IPS DF 6.9 (cell line): ENCODE measurements around the gene TMEM266.

ENCODE experiments used
- DNase-seq: peaks from one replicate; pipeline ENCODE4 v3.0.0-alpha.2; 2013; ENCODE audit warnings: low read depth, low spot score
- H3K27ac ChIP-seq: one replicate; pipeline ENCODE4 v1.5.1; 2013; ENCODE audit warnings: low read length, control low read depth
- H3K27me3 ChIP-seq: 2 replicates; pipeline ENCODE4 v1.6.1; 2013; ENCODE audit warnings: mild to moderate bottlenecking, low read length; ENCODE audit not compliant: control insufficient read depth, insufficient read depth
- H3K36me3 ChIP-seq: 2 replicates; pipeline ENCODE4 v1.6.1; 2013; ENCODE audit warnings: low read length; ENCODE audit not compliant: control insufficient read depth, insufficient read depth
- H3K4me1 ChIP-seq: 2 replicates; pipeline ENCODE4 v1.6.1; 2013; ENCODE audit warnings: low read length; ENCODE audit not compliant: control insufficient read depth, insufficient read depth
- H3K4me3 ChIP-seq: 2 replicates; pipeline ENCODE4 v1.5.1; 2013; ENCODE audit warnings: mild to moderate bottlenecking, low read length
- H3K9me3 ChIP-seq: 2 replicates; pipeline ENCODE4 v1.6.1; 2013; ENCODE audit warnings: low read length, inconsistent platforms; ENCODE audit not compliant: control insufficient read depth, insufficient read depth
- WGBS: extraction: QIAGEN DNeasy Blood & Tissue Kit; methylation state at CpG from one replicate; pipeline ENCODE4 v1.1.7; 2013; ENCODE audit warnings: mixed read lengths, missing lambda C conversion rate; ENCODE audit not compliant: insufficient read length, insufficient coverage; 5-methylcytosine and 5-hydroxymethylcytosine counted together

Gene TMEM266

GRCh38 chr15:76201536-76202255 is 141.9 kb downstream of the TMEM266 start:
- Histone ChIP-seq H3K36me3 (no peaks in the 10 kb centered on the region), H3K27ac (no peak overlapping the region), H3K4me3 (no peak overlapping the region), H3K9me3 (no peaks in the 10 kb centered on the region), H3K4me1 (no peaks in the 10 kb centered on the region), H3K27me3 (no peaks in the 10 kb centered on the region)
- no peak for DNase-seq
- WGBS = no CpG with 5 or more reads among the region's 6 CpGs

- Histone ChIP-seq H3K4me3 (no peak overlapping the region), H3K27ac (no peak overlapping the region), H3K27me3 (no peaks in the 10 kb centered on the region), H3K4me1 (no peaks in the 10 kb centered on the region), H3K36me3 (no peaks in the 10 kb centered on the region), H3K9me3 (no peaks in the 10 kb centered on the region)
- DNase-seq = no peak
- no CpG with 5 or more reads among the region's 23 CpGs for WGBS
These were observed 143.7 kb downstream of the TMEM266 start for GRCh38 chr15:76203346-76204108.

GRCh38 chr15:76204109-76204845 is 144.5 kb downstream of the TMEM266 start:
- Histone ChIP-seq H3K27me3 (no peaks in the 10 kb centered on the region), H3K27ac (no peak overlapping the region), H3K4me3 (no peak overlapping the region), H3K36me3 (no peaks in the 10 kb centered on the region), H3K4me1 (no peaks in the 10 kb centered on the region), H3K9me3 (no peaks in the 10 kb centered on the region)
- no CpG with 5 or more reads among the region's 18 CpGs for WGBS
- no peak for DNase-seq

GRCh38 chr15:76204916-76205460 is 145.2 kb downstream of the TMEM266 start:
- WGBS = no CpG with 5 or more reads among the region's 11 CpGs
- no peaks in the 10 kb centered on the region for H3K36me3 ChIP-seq
- H3K9me3 ChIP-seq = no peaks in the 10 kb centered on the region
- H3K4me1 ChIP-seq = no peaks in the 10 kb centered on the region
- H3K27ac ChIP-seq = no peak overlapping the region
- DNase-seq = no peak
- no peak overlapping the region for H3K4me3 ChIP-seq
- H3K27me3 ChIP-seq = no peaks in the 10 kb centered on the region

GRCh38 chr15:76206325-76206976 is 146.7 kb downstream of the TMEM266 start:
- H3K27ac ChIP-seq = no peak overlapping the region
- H3K4me1 ChIP-seq = no peaks in the 10 kb centered on the region
- H3K9me3 ChIP-seq = no peaks in the 10 kb centered on the region
- no peaks in the 10 kb centered on the region for H3K27me3 ChIP-seq
- H3K36me3 ChIP-seq = no peaks in the 10 kb centered on the region
- no peak for DNase-seq
- WGBS = no CpG with 5 or more reads among the region's 4 CpGs
- H3K4me3 ChIP-seq = no peak overlapping the region

- H3K36me3 ChIP-seq = no peaks in the 10 kb centered on the region
- no peaks in the 10 kb centered on the region for H3K27me3 ChIP-seq
- H3K9me3 ChIP-seq = no peaks in the 10 kb centered on the region
- WGBS = no CpG with 5 or more reads among the region's 8 CpGs
- no peak overlapping the region for H3K4me3 ChIP-seq
- H3K4me1 ChIP-seq = no peaks in the 10 kb centered on the region
- no peak for DNase-seq
- H3K27ac ChIP-seq = no peak overlapping the region
These were observed 148.4 kb downstream of the TMEM266 start for GRCh38 chr15:76208084-76208785.

- no peaks in the 10 kb centered on the region for H3K4me1 ChIP-seq
- no peaks in the 10 kb centered on the region for H3K27me3 ChIP-seq
- H3K36me3 ChIP-seq = no peaks in the 10 kb centered on the region
- H3K4me3 ChIP-seq = no peak overlapping the region
- no peak for DNase-seq
- no peaks in the 10 kb centered on the region for H3K9me3 ChIP-seq
- no CpG with 5 or more reads among the region's 2 CpGs for WGBS
- H3K27ac ChIP-seq = no peak overlapping the region
These were observed 149.1 kb downstream of the TMEM266 start for GRCh38 chr15:76208786-76209424.

GRCh38 chr15:76209523-76209922 is 149.7 kb downstream of the TMEM266 start:
- DNase-seq = no peak
- Histone ChIP-seq H3K27me3 (no peaks in the 10 kb centered on the region), H3K9me3 (no peaks in the 10 kb centered on the region), H3K4me3 (no peak overlapping the region), H3K4me1 (no peaks in the 10 kb centered on the region), H3K36me3 (no peaks in the 10 kb centered on the region), H3K27ac (no peak overlapping the region)
- no CpG with 5 or more reads among the region's 1 CpG for WGBS

- no CpG with 5 or more reads among the region's 3 CpGs for WGBS
- H3K4me1 ChIP-seq = no peaks in the 10 kb centered on the region
- no peak overlapping the region for H3K27ac ChIP-seq
- H3K27me3 ChIP-seq = no peaks in the 10 kb centered on the region
- H3K9me3 ChIP-seq = no peaks in the 10 kb centered on the region
- no peak for DNase-seq
- H3K36me3 ChIP-seq = no peaks in the 10 kb centered on the region
- H3K4me3 ChIP-seq = no peak overlapping the region
These were observed 150.2 kb downstream of the TMEM266 start for GRCh38 chr15:76209942-76210341.
